Measurements from ENCODE around the gene UNC13A. TPM values are rescaled to one million over a fixed set of nuclear protein-coding genes. Genes with fewer than 3 reads are reported as not detected.

Gene UNC13A
- total and polyA plus RNA-seq, 2 of the 13 experiments (the other 11 are each of a cell fraction or from before 2014, with no cell fraction given): 0.11 to 0.45 TPM

GRCh38 chr19:17555929-17556813 lies 132.0 kb downstream of the UNC13A start (continued):
- TF ChIP-seq SP5 (CRISPR knock-in tag; IDR thresholded peaks at IDR 0.05; ENCODE audit: borderline replicate concordance, low read depth) (no peak), ZNF709 (CRISPR knock-in tag; IDR thresholded peaks at IDR 0.05) (no peak), E2F5 (CRISPR knock-in tag; conservative IDR thresholded peaks at IDR 0.05) (0 out of 2 replicates have a peak, but pooled peaks have one; percentile 8), ZZZ3 (CRISPR knock-in tag; IDR thresholded peaks at IDR 0.05; ENCODE audit: borderline replicate concordance) (no peak), SP2 (CRISPR knock-in tag; IDR thresholded peaks at IDR 0.05) (no peak), PAXIP1 (CRISPR knock-in tag; conservative IDR thresholded peaks at IDR 0.05) (no peak), NR3C1 (CRISPR knock-in tag; IDR thresholded peaks at IDR 0.05) (no peak), ZNF207 (IDR thresholded peaks at IDR 0.05; ENCODE audit: borderline replicate concordance) (no peak), SRSF4 (IDR thresholded peaks at IDR 0.05; ENCODE audit: low read depth, low read length, poor library complexity, severe bottlenecking) (no peak), SNAPC5 (CRISPR knock-in tag; IDR thresholded peaks at IDR 0.05; ENCODE audit: borderline replicate concordance) (no peak), PCBP1 (IDR thresholded peaks at IDR 0.05; ENCODE audit: borderline replicate concordance, low read depth, low read length) (0 out of 2 replicates have a peak, but pooled peaks have one; percentile 39), ZNF562 (CRISPR knock-in tag; IDR thresholded peaks at IDR 0.05; ENCODE audit: borderline replicate concordance) (no peak), ZNF678 (CRISPR knock-in tag; IDR thresholded peaks at IDR 0.05) (no peak), ZBTB7B (CRISPR knock-in tag; IDR thresholded peaks at IDR 0.05) (0 out of 2 replicates have a peak, but pooled peaks have one; percentile 66), SMAD1 (CRISPR knock-in tag; IDR thresholded peaks at IDR 0.05; ENCODE audit: borderline replicate concordance, low read depth) (peak; percentile 84), ZNF614 (CRISPR knock-in tag; IDR thresholded peaks at IDR 0.05; ENCODE audit: borderline replicate concordance) (no peak), NFATC3 (CRISPR knock-in tag; IDR thresholded peaks at IDR 0.05) (peak; percentile 67; the same call in 1 of the 2 replicates), TBX3 (IDR thresholded peaks at IDR 0.05; ENCODE audit: borderline replicate concordance) (no peak), RBM22 (optimal IDR thresholded peaks at IDR 0.05; ENCODE audit: low read length) (no peak), ZNF616 (CRISPR knock-in tag; IDR thresholded peaks at IDR 0.05; ENCODE audit: low read depth) (no peak), MYC (CRISPR knock-in tag; IDR thresholded peaks at IDR 0.05; ENCODE audit: borderline replicate concordance) (peak; percentile 38; the same call in 1 of the 2 replicates), HMG20A (CRISPR knock-in tag; IDR thresholded peaks at IDR 0.05; ENCODE audit: borderline replicate concordance) (no peak), ZNF747 (CRISPR knock-in tag; IDR thresholded peaks at IDR 0.05; ENCODE audit: borderline replicate concordance) (no peak), ZBTB7A (CRISPR knock-in tag; IDR thresholded peaks at IDR 0.05) (no peak)

All from HepG2 (cell line).